HG02610 (cell line): ENCODE measurements around the gene DYDC1.
"Not testable (repeated sequence)": the region's sequence is repeated elsewhere in the genome, so short reads cannot be mapped to it uniquely, and the experiment has no call there.

Experiments used
- ATAC-seq: cut with Tn5 transposase; IDR thresholded peaks from one replicate; pipeline ENCODE4 v1.9.1; 2021; ENCODE audit warnings: mild to moderate bottlenecking, moderate library complexity; ENCODE audit not compliant: unreplicated experiment

Gene DYDC1

GRCh38 chr10:80344912-80345311 lies 11.6 kb downstream of the DYDC1 start:
- no peak for ATAC-seq

GRCh38 chr10:80344276-80344675 lies 12.3 kb downstream of the DYDC1 start:
- ATAC-seq = no peak

- no peak for ATAC-seq
Observed at GRCh38 chr10:80333983-80334382, 22.6 kb downstream of the DYDC1 start.

GRCh38 chr10:80324891-80325364 lies 31.6 kb downstream of the DYDC1 start:
- no peak for ATAC-seq

- ATAC-seq = no peak
Observed at GRCh38 chr10:80324086-80324485, 32.5 kb downstream of the DYDC1 start.

- ATAC-seq = no peak
Observed at GRCh38 chr10:80323311-80323710, 33.2 kb downstream of the DYDC1 start.

- no peak for ATAC-seq
Observed at GRCh38 chr10:80322711-80323110, 33.8 kb downstream of the DYDC1 start.

- no peak for ATAC-seq
Observed at GRCh38 chr10:80322158-80322557, 34.4 kb downstream of the DYDC1 start.

GRCh38 chr10:80321183-80321582 lies 35.4 kb downstream of the DYDC1 start:
- no peak for ATAC-seq

GRCh38 chr10:80320377-80320776 lies 36.2 kb downstream of the DYDC1 start:
- no peak for ATAC-seq

- ATAC-seq = no peak
Observed at GRCh38 chr10:80319725-80320290, 36.7 kb downstream of the DYDC1 start.

- ATAC-seq = no peak
Observed at GRCh38 chr10:80319318-80319717, 37.2 kb downstream of the DYDC1 start.

- ATAC-seq = no peak
Observed at GRCh38 chr10:80318742-80319141, 37.8 kb downstream of the DYDC1 start.

- no peak for ATAC-seq
Observed at GRCh38 chr10:80315391-80315790, 41.2 kb downstream of the DYDC1 start.

GRCh38 chr10:80313523-80313922 lies 43.0 kb downstream of the DYDC1 start:
- no peak for ATAC-seq

GRCh38 chr10:80305989-80306388 lies 50.6 kb downstream of the DYDC1 start:
- not testable (repeated sequence) for ATAC-seq

GRCh38 chr10:80296942-80297341 lies 59.6 kb downstream of the DYDC1 start:
- no peak for ATAC-seq

GRCh38 chr10:80292607-80293239 lies 63.8 kb downstream of the DYDC1 start:
- no peak for ATAC-seq

- no peak for ATAC-seq
Observed at GRCh38 chr10:80290474-80291220, 65.9 kb downstream of the DYDC1 start.

- ATAC-seq = no peak
Observed at GRCh38 chr10:80289451-80290287, 66.9 kb downstream of the DYDC1 start, which contains the start of gene MAT1A. TSS of gene MAT1A (minus strand) at chr10:80289658. CDS start at chr10:80289423, 235 bp downstream.

GRCh38 chr10:80288849-80289248 lies 67.7 kb downstream of the DYDC1 start:
- no peak for ATAC-seq
